ENCODE measurements around the gene SH2D2A. TPM values are rescaled to one million over a fixed set of nuclear protein-coding genes. Genes with fewer than 3 reads are reported as not detected.

Gene SH2D2A
- total RNA-seq, 2 experiments from 2014 or later: 2.1 to 5.8 TPM

DNA sequence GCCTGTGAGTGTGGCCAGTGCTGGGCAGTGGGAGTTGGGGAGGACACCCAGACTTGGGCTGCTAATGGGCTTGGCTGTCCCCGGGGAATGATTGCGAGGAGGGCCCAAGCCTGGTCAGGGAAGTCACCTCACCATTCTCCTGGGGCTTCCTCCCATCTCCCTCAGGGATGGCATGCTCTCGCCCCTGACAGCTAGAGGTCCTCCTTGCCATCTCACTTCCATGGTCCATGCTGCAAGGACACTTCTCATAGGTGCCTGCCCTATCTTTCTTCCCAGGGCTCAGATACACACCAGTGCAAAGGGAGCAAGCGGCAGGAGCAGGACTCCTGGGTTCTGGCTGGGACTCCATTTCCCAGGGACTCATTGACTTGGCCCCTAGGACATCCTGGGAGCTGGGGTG is 48.1 kb upstream of the SH2D2A start:
- ChIA-PET POLR2A (no interaction called here), CTCF (ENCODE audit: unreplicated experiment) (no interaction called here)
- Histone ChIP-seq H4K20me1 (ENCODE audit: insufficient read depth, low read length) (no peaks in the 10 kb centered on the region), H3K4me2 (ENCODE audit: low read length) (no peak overlapping the region), H3K9me3 (ENCODE audit: low read length) (no peaks in the 10 kb centered on the region), H3K36me3 (ENCODE audit: insufficient read depth, low read length) (no peaks in the 10 kb centered on the region), H2AFZ (ENCODE audit: low read length) (no peak overlapping the region), H3K9me2 (ENCODE audit: insufficient read depth, low read length) (no peaks in the 10 kb centered on the region), H3K79me2 (ENCODE audit: insufficient read depth, low read depth, low read length) (no peaks in the 10 kb centered on the region), H3K27ac (ENCODE audit: low read depth, low read length, poor library complexity, severe bottlenecking) (no peak overlapping the region), H3K4me3 (ENCODE audit: low read depth, low read length, poor library complexity, severe bottlenecking) (no peak overlapping the region), H3K4me1 (ENCODE audit: insufficient read depth, low read length, poor library complexity, severe bottlenecking) (peaks cover 4% of the 10 kb centered on the region)
- intact Hi-C loops (cut with micrococcal nuclease; ENCODE audit: unreplicated experiment): loop anchor here (5.0 kb wide), 1 partner anchor 137 kb away; the partner anchor contains the start of genes ISG20L2 and METTL25B
- TF ChIP-seq EZH2phosphoT487 (IDR thresholded peaks at IDR 0.05; ENCODE audit: borderline replicate concordance, low read depth, low read length) (no peak), CTCF (conservative IDR thresholded peaks at IDR 0.05; ENCODE audit: low read length) (no peak)
- no TSS peak for BruUV-seq (replicated peaks)
- DNase-seq (ENCODE audit: low spot score): no peak

- TF ChIP-seq EZH2phosphoT487 (IDR thresholded peaks at IDR 0.05; ENCODE audit: borderline replicate concordance, low read depth, low read length): no peak
- TF ChIP-seq CTCF (conservative IDR thresholded peaks at IDR 0.05; ENCODE audit: low read length): no peak
- no peaks in the 10 kb centered on the region for H3K9me3 ChIP-seq (ENCODE audit: low read length)
- H3K4me2 ChIP-seq (ENCODE audit: low read length): no peak overlapping the region
- DNase-seq (ENCODE audit: low spot score): no peak
- no peaks in the 10 kb centered on the region for H3K79me2 ChIP-seq (ENCODE audit: insufficient read depth, low read depth, low read length)
- CTCF ChIA-PET (ENCODE audit: unreplicated experiment): no interaction called here
- no peak overlapping the region for H3K4me3 ChIP-seq (ENCODE audit: low read depth, low read length, poor library complexity, severe bottlenecking)
- no peaks in the 10 kb centered on the region for H3K9me2 ChIP-seq (ENCODE audit: insufficient read depth, low read length)
- H3K36me3 ChIP-seq (ENCODE audit: insufficient read depth, low read length): no peaks in the 10 kb centered on the region
- no TSS peak for BruUV-seq (replicated peaks)
- no peaks in the 10 kb centered on the region for H4K20me1 ChIP-seq (ENCODE audit: insufficient read depth, low read length)
- H2AFZ ChIP-seq (ENCODE audit: low read length): no peak overlapping the region
- H3K27ac ChIP-seq (ENCODE audit: low read depth, low read length, poor library complexity, severe bottlenecking): no peak overlapping the region
- POLR2A ChIA-PET: no interaction called here
- peaks cover 4% of the 10 kb centered on the region for H3K4me1 ChIP-seq (ENCODE audit: insufficient read depth, low read length, poor library complexity, severe bottlenecking)
- intact Hi-C loops (cut with micrococcal nuclease; ENCODE audit: unreplicated experiment): loop anchor here (5.0 kb wide), 1 partner anchor 136 kb away; the partner anchor contains the start of genes ISG20L2 and METTL25B
These were observed 47.0 kb upstream of the SH2D2A start for GRCh38 chr1:156863631-156864030.

- intact Hi-C loops (cut with micrococcal nuclease; ENCODE audit: unreplicated experiment): loop anchor here (5.0 kb wide), 1 partner anchor 136 kb away; the partner anchor contains the start of genes ISG20L2 and METTL25B
- Histone ChIP-seq H4K20me1 (ENCODE audit: insufficient read depth, low read length) (no peaks in the 10 kb centered on the region), H3K4me2 (ENCODE audit: low read length) (no peak overlapping the region), H3K27ac (ENCODE audit: low read depth, low read length, poor library complexity, severe bottlenecking) (no peak overlapping the region), H2AFZ (ENCODE audit: low read length) (no peak overlapping the region), H3K4me3 (ENCODE audit: low read depth, low read length, poor library complexity, severe bottlenecking) (no peak overlapping the region), H3K79me2 (ENCODE audit: insufficient read depth, low read depth, low read length) (no peaks in the 10 kb centered on the region), H3K4me1 (ENCODE audit: insufficient read depth, low read length, poor library complexity, severe bottlenecking) (peaks cover 4% of the 10 kb centered on the region), H3K9me2 (ENCODE audit: insufficient read depth, low read length) (no peaks in the 10 kb centered on the region), H3K36me3 (ENCODE audit: insufficient read depth, low read length) (no peaks in the 10 kb centered on the region), H3K9me3 (ENCODE audit: low read length) (no peaks in the 10 kb centered on the region)
- ChIA-PET POLR2A (interaction anchor here (0.6 kb wide), 1 partner anchor 210 kb away, joined by 4 read pairs; no protein-coding TSS in a partner anchor), CTCF (ENCODE audit: unreplicated experiment) (no interaction called here)
- DNase-seq (ENCODE audit: low spot score): no peak
- TF ChIP-seq EZH2phosphoT487 (IDR thresholded peaks at IDR 0.05; ENCODE audit: borderline replicate concordance, low read depth, low read length): no peak
- no peak for TF ChIP-seq CTCF (conservative IDR thresholded peaks at IDR 0.05; ENCODE audit: low read length)
- no TSS peak for BruUV-seq (replicated peaks)
These were observed 46.5 kb upstream of the SH2D2A start for GRCh38 chr1:156862997-156863599.
